ENCODE measurements around the gene GNA12.

- TF ChIP-seq EZH2phosphoT487 (IDR thresholded peaks at IDR 0.05; ENCODE audit: borderline replicate concordance, low read depth) (no peak), CTCF (IDR thresholded peaks at IDR 0.05) (no peak)
Measured at GRCh38 chr7:2738766-2739549, 105.2 kb downstream of the GNA12 start.
